ENCODE results near the gene GYG1. TPM values are rescaled to one million over a fixed set of nuclear protein-coding genes. Genes with fewer than 3 reads are reported as not detected.
A peak's percentile ranks its signal among the peaks of the same experiment; 100 is the strongest.

GYG1 gene
- total and polyA plus RNA-seq, 8 donors = 21.5 to 37.8 (median 22.6) TPM

- 70 to 72% methylated on average over 7 of the region's 7 CpGs for WGBS, 2 donors
- no peaks in the 10 kb centered on the region for H3K9me3 ChIP-seq
- H3K4me1 ChIP-seq = no peaks in the 10 kb centered on the region
- intact Hi-C loops (cut with DNase I) = no loop called here
- H3K27ac ChIP-seq = no peak overlapping the region
- peaks cover 0 to 7% (median 0%) of the 10 kb centered on the region in 3 donors for H3K36me3 ChIP-seq
- TF ChIP-seq CTCF (IDR thresholded peaks at IDR 0.05) = no peak
- H3K27me3 ChIP-seq = no peaks in the 10 kb centered on the region
- DNase-seq (no peak), FAIRE-seq (no peak), ATAC-seq (peak in 1 of 4 donors; percentile 58)
- H3K4me3 ChIP-seq = no peak overlapping the region
Observed at GRCh38 chr3:148998715-148999423, 7.5 kb downstream of the GYG1 start.

- FAIRE-seq (no peak), DNase-seq (no peak), ATAC-seq (no peak)
- Histone ChIP-seq H3K27ac (no peak overlapping the region), H3K4me3 (no peak overlapping the region), H3K27me3 (no peaks in the 10 kb centered on the region), H3K9me3 (no peaks in the 10 kb centered on the region), H3K4me1 (no peaks in the 10 kb centered on the region), H3K36me3 (peaks cover 0 to 7% (median 0%) of the 10 kb centered on the region in 3 donors)
- intact Hi-C loops (cut with DNase I) = no loop called here
- no peak for TF ChIP-seq CTCF (IDR thresholded peaks at IDR 0.05)
- WGBS, 2 donors = 84 to 96% methylated on average over 3 of the region's 3 CpGs
Observed at GRCh38 chr3:148999806-149000205, 8.5 kb downstream of the GYG1 start.

GRCh38 chr3:149000206-149000745 lies 8.9 kb downstream of the GYG1 start:
- no peak for TF ChIP-seq CTCF (IDR thresholded peaks at IDR 0.05)
- no peak for FAIRE-seq
- 84 to 95% methylated on average over 3 of the region's 3 CpGs for WGBS, 2 donors
- no peak for DNase-seq
- H3K9me3 ChIP-seq = no peaks in the 10 kb centered on the region
- H3K27me3 ChIP-seq = no peaks in the 10 kb centered on the region
- H3K27ac ChIP-seq = no peak overlapping the region
- intact Hi-C loops (cut with DNase I) = no loop called here
- no peaks in the 10 kb centered on the region for H3K4me1 ChIP-seq
- H3K4me3 ChIP-seq = no peak overlapping the region
- H3K36me3 ChIP-seq = peaks cover 0 to 7% (median 0%) of the 10 kb centered on the region in 3 donors
- ATAC-seq = no peak

- no peak overlapping the region for H3K4me3 ChIP-seq
- DNase-seq (no peak), ATAC-seq (no peak), FAIRE-seq (no peak)
- no peaks in the 10 kb centered on the region for H3K4me1 ChIP-seq
- H3K27ac ChIP-seq = no peak overlapping the region
- TF ChIP-seq CTCF (IDR thresholded peaks at IDR 0.05) = no peak
- WGBS, 2 donors = 90 to 91% methylated on average over 3 of the region's 3 CpGs
- intact Hi-C loops (cut with DNase I) = no loop called here
- no peaks in the 10 kb centered on the region for H3K27me3 ChIP-seq
- no peaks in the 10 kb centered on the region for H3K9me3 ChIP-seq
- peaks cover 0 to under 1% (median 0%) of the 10 kb centered on the region in 3 donors for H3K36me3 ChIP-seq
Observed at GRCh38 chr3:149001727-149002126, 10.4 kb downstream of the GYG1 start.
